B cell (primary cell): Measurements from ENCODE around the gene TMC6. TPM values are rescaled to one million over a fixed set of nuclear protein-coding genes. Genes with fewer than 3 reads are reported as not detected.

Source experiments
- ATAC-seq: fragments of 200-7000 bp; cut with Tn5 transposase; one replicate; pipeline ENCODE4 v1.10.0; 2021; ENCODE audit warnings: low read depth, mild to moderate bottlenecking, moderate number of reproducible peaks, moderate library complexity
- CTCF ChIA-PET: fragments of 350-600 bp; sonication (Branson Sonifier 250); formaldehyde crosslinking; loops from one replicate; lab custom pipeline; 2021; ENCODE audit warnings: antibody characterized with exemption, inconsistent platforms; lab: Charles Lee
- POLR2A ChIA-PET: fragments of 350-600 bp; sonication (Branson Sonifier 250); formaldehyde crosslinking; loops from one replicate; lab custom pipeline; 2021; ENCODE audit warnings: antibody characterized with exemption; lab: Charles Lee
- DNase-seq: peaks from one replicate; pipeline ENCODE4 v3.0.0; 2013
- H2AFZ ChIP-seq: 2 replicates; pipeline ENCODE4 v1.6.1; 2012; ENCODE audit warnings: mild to moderate bottlenecking, low read depth, low read length; ENCODE audit not compliant: insufficient read depth, poor library complexity, severe bottlenecking
- H3K27ac ChIP-seq, 2 donors: 1 replicate in 1 of 2; 2 replicates in 1 of 2; pipeline ENCODE4 v1.5.1; 2012 to 2013; ENCODE audit warnings: low read length in 2 of 2, mild to moderate bottlenecking in 2 of 2, moderate library complexity in 1 of 2
- H3K27me3 ChIP-seq, 4 experiments: fragments of 200-600 bp in 1 of 4; sonication (generic) in 1 of 4; replicated peaks in 1 of 4; 1 replicate in 2 of 4; 2 replicates in 2 of 4; pipeline versions ENCODE4 v1.6.1 to v1.7.0; 2013 to 2016; ENCODE audit warnings: low read length in 3 of 4, mild to moderate bottlenecking in 2 of 4, mixed read lengths in 1 of 4, moderate library complexity in 1 of 4; ENCODE audit not compliant: insufficient read depth in 4 of 4, control insufficient read depth in 3 of 4; ENCODE audit errors: control extremely low read depth in 1 of 4
- H3K36me3 ChIP-seq, 2 experiments: replicated peaks in 1 of 2; 1 replicate in 1 of 2; 2 replicates in 1 of 2; pipeline versions ENCODE4 v1.6.1 to v1.7.1; 2013; ENCODE audit warnings: low read length in 1 of 2; ENCODE audit not compliant: insufficient read depth in 2 of 2, control insufficient read depth in 1 of 2; ENCODE audit errors: control extremely low read depth in 1 of 2, extremely low read depth in 1 of 2
- H3K4me1 ChIP-seq, 2 donors: fragments of 200-600 bp in 1 of 2; sonication (generic) in 1 of 2; 1 replicate in 1 of 2; 2 replicates in 1 of 2; pipeline versions ENCODE4 v1.5.1 to v1.6.1; 2013 to 2017; ENCODE audit warnings: low read length in 2 of 2; ENCODE audit not compliant: control insufficient read depth in 2 of 2, insufficient read depth in 2 of 2
- H3K4me2 ChIP-seq: replicated peaks from 2 replicates; pipeline ENCODE3; 2012; ENCODE audit warnings: mild to moderate bottlenecking, low read depth, low read length; ENCODE audit not compliant: poor library complexity, severe bottlenecking
- H3K4me3 ChIP-seq, 5 experiments: fragments of 200-600 bp in 1 of 5; sonication (generic) in 1 of 5; 1 replicate in 3 of 5; 2 replicates in 2 of 5; pipeline versions ENCODE4 v1.5.1 to v1.7.0; 2011 to 2016; ENCODE audit warnings: low read length in 4 of 5, mild to moderate bottlenecking in 4 of 5, low read depth in 2 of 5, control low read depth in 1 of 5, moderate library complexity in 1 of 5; ENCODE audit not compliant: insufficient read depth in 1 of 5; ENCODE audit errors: control extremely low read depth in 1 of 5, extremely low read depth in 1 of 5
- H3K79me2 ChIP-seq: fragments of 200-600 bp; sonication (generic); one replicate; pipeline ENCODE4 v1.6.0; 2016; ENCODE audit warnings: low read length; ENCODE audit not compliant: control insufficient read depth, insufficient read depth
- H3K9ac ChIP-seq: fragments of 200-600 bp; sonication (generic); 2 replicates; pipeline ENCODE4 v1.6.1; 2017; ENCODE audit warnings: mild to moderate bottlenecking, low read length, moderate library complexity
- H3K9me3 ChIP-seq, 3 donors: one replicate each; pipeline versions ENCODE4 v1.6.1 to v1.7.1; 2013; ENCODE audit warnings: low read length in 2 of 3; ENCODE audit not compliant: control insufficient read depth in 2 of 3, insufficient read depth in 1 of 3; ENCODE audit errors: control extremely low read depth in 1 of 3
- H4K20me1 ChIP-seq: 2 replicates; pipeline ENCODE4 v1.6.0; 2012; ENCODE audit warnings: mild to moderate bottlenecking, low read length; ENCODE audit not compliant: insufficient read depth, control insufficient read depth, poor library complexity, severe bottlenecking
- H3K27ac Mint-ChIP-seq: one replicate; pipeline ENCODE4 v1.8.0; 2021; ENCODE audit warnings: mixed read lengths
- H3K27me3 Mint-ChIP-seq: one replicate; pipeline ENCODE4 v1.8.0; 2021; ENCODE audit warnings: mixed read lengths
- H3K4me1 Mint-ChIP-seq: one replicate; pipeline ENCODE4 v1.8.0; 2021; ENCODE audit warnings: mixed read lengths
- H3K4me3 Mint-ChIP-seq: one replicate; pipeline ENCODE4 v1.8.0; 2021; ENCODE audit warnings: mixed read lengths
- H3K9me3 Mint-ChIP-seq: one replicate; pipeline ENCODE4 v1.8.0; 2022; ENCODE audit warnings: mixed read lengths; ENCODE audit not compliant: insufficient read depth
- EZH2 ChIP-seq: IDR thresholded peaks from 2 replicates; pipeline ENCODE4 v1.6.1; 2012; ENCODE audit warnings: borderline replicate concordance, low read depth, mild to moderate bottlenecking, moderate library complexity, low read length; ENCODE audit not compliant: insufficient read depth, poor library complexity, severe bottlenecking
- WGBS: methylation state at CpG from one replicate; pipeline ENCODE4 v1.1.5; 2013; ENCODE audit warnings: missing lambda C conversion rate; ENCODE audit not compliant: insufficient coverage; 5-methylcytosine and 5-hydroxymethylcytosine counted together
- intact Hi-C: fragments of 100-400 bp; cut with micrococcal nuclease; formaldehyde crosslinking; loops from one replicate; pipeline ENCODE4 v1.10.0; 2022
- polyA plus RNA-seq: library from polyadenylated mRNA; depleted of rRNA; stranded (reverse); fragments of >200 nt; gene quantifications from 2 replicates; pipeline ENCODE4 v1.2.3, GENCODE V29; 2012
- total RNA-seq, 2 donors: library from RNA; stranded (reverse); fragments of 120-200 nt in 1 of 2; gene quantifications; 1 replicate in 1 of 2; 2 replicates in 1 of 2; pipeline versions ENCODE4 v1.2.3 to v1.2.4, GENCODE V29; 2013 to 2022
- TF ChIP-seq, protein P1 (sequence below): fragments of 200-600 bp; IDR thresholded peaks from one replicate; pipeline ENCODE4 v1.8.0; 2022; ENCODE audit warnings: antibody characterized with exemption, mild to moderate bottlenecking

TMC6 gene
- total and polyA plus RNA-seq, 2 donors (not counting 1 experiment from before 2014, with no cell fraction given), result 374 to 891 TPM

DNA sequence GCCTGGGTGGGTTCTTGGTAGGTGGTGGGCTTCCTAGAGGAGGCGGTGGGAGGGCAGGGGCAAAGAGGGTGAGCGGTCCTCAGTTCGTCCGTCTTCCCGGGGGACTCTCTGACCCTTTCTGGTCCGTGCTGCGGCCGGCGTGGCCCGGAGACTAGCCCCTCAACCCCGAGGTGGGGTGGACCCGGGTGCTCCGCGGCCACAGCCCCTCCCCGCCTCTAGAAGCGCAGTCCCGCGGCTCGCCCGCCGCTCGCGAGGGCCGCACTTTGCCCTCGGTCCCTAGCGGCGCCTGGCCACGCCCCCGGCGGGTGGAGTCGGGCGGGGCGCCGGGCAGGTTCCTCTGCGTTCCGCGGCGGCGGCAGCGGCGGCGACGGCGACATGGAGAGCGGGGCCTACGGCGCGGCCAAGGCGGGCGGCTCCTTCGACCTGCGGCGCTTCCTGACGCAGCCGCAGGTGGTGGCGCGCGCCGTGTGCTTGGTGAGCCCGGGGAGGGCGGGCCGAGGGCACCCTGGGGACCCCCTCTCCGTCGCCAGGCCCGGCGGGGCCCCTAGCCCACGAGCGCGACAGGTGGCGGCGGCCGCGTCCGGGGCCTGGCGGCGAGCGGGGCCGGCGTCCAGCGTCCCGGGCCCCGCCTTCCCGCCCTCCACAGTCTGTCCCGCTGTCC, 39.8 kb upstream of the TMC6 start, which contains the start of gene SYNGR2:
Gene SYNGR2 (plus strand): TSS at position 340 of the 661 bp plus-strand sequence. CDS start 36 bp downstream, at position 376.
- H3K4me1 Mint-ChIP-seq, result peaks cover 51% of the 10 kb centered on the region
- H3K27ac Mint-ChIP-seq, result peak within 1 kb of the TSS; percentile 90
- Histone ChIP-seq H3K27me3 (no peaks in the 10 kb centered on the region), H2AFZ (peak within 1 kb of the TSS; percentile 85), H4K20me1 (peaks cover 25% of the 10 kb centered on the region), H3K27ac (peak within 1 kb of the TSS; percentile 93 to 97), H3K4me3 (peak within 1 kb of the TSS; percentile 1 to 88 (median 74)), H3K79me2 (peaks cover 34% of the 10 kb centered on the region), H3K9me3 (no peaks in the 10 kb centered on the region), H3K36me3 (peaks cover 0 to 25% of the 10 kb centered on the region in 2 experiments), H3K9ac (peak within 1 kb of the TSS; percentile 90), H3K4me1 (peaks cover 46 to 58% of the 10 kb centered on the region in 2 donors), H3K4me2 (peak within 1 kb of the TSS; percentile 97)
- no peaks in the 10 kb centered on the region for H3K27me3 Mint-ChIP-seq
- CTCF ChIA-PET, result interaction anchor here (0.5 to 19.2 kb wide), 5 partner anchors 20 to 194 kb away, joined by 3 to 357 read pairs (median 5); partner anchors contain the start of genes TMC6 and TMC8
- intact Hi-C loops, result loop anchor here (1.0 to 2.0 kb wide), 4 partner anchors 13 to 36 kb away; partner anchors contain the start of genes AFMID and TK1
- DNase-seq (peak; percentile 91), ATAC-seq (peak; percentile 71)
- POLR2A ChIA-PET, result interaction anchor here (0.6 to 19.6 kb wide), 9 partner anchors 13 to 1028 kb away, joined by 3 to 432 read pairs (median 5); partner anchors contain the start of genes SEC14L1, TMC6 and TMC8
- peak within 1 kb of the TSS; percentile 83 for H3K4me3 Mint-ChIP-seq
- under 1% methylated on average over 84 of the region's 84 CpGs for WGBS
- TF ChIP-seq EZH2, result no peak
- TF ChIP-seq, protein P1, sequence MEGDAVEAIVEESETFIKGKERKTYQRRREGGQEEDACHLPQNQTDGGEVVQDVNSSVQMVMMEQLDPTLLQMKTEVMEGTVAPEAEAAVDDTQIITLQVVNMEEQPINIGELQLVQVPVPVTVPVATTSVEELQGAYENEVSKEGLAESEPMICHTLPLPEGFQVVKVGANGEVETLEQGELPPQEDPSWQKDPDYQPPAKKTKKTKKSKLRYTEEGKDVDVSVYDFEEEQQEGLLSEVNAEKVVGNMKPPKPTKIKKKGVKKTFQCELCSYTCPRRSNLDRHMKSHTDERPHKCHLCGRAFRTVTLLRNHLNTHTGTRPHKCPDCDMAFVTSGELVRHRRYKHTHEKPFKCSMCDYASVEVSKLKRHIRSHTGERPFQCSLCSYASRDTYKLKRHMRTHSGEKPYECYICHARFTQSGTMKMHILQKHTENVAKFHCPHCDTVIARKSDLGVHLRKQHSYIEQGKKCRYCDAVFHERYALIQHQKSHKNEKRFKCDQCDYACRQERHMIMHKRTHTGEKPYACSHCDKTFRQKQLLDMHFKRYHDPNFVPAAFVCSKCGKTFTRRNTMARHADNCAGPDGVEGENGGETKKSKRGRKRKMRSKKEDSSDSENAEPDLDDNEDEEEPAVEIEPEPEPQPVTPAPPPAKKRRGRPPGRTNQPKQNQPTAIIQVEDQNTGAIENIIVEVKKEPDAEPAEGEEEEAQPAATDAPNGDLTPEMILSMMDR, result no peak
- no peaks in the 10 kb centered on the region for H3K9me3 Mint-ChIP-seq

DNA sequence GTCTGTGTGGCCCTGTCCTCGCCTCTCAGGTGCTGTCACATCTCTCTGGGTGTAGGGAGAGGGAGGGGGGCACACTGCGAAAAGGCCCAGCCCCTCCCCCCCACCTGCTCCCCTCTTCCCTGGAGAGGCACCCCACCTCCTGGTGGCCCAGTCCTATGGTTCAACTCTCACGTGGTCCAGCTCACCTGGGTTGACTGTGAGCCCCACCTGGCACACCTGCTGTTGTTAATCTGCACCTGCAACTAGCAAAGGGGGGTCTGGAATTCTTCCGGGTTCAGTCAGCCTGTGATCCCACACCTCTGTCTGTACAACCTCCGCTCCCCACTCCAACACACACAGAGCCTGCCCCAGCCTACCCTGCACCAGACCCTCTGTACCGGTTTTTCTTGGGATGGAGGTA, 37.9 kb upstream of the TMC6 start:
- Mint-ChIP-seq H3K27ac (peak overlapping the region; percentile 20), H3K4me3 (peak overlapping the region; percentile 13)
- intact Hi-C loops, result no loop called here

More for the DNA sequence above, 37.9 kb upstream of the TMC6 start:
- Histone ChIP-seq H3K27me3 (no peaks in the 10 kb centered on the region), H4K20me1 (peaks cover 25% of the 10 kb centered on the region), H3K27ac (no peak overlapping the region), H3K9ac (no peak overlapping the region), H2AFZ (no peak overlapping the region), H3K9me3 (no peaks in the 10 kb centered on the region), H3K4me1 (peaks cover 27 to 38% of the 10 kb centered on the region in 2 donors), H3K79me2 (peaks cover 34% of the 10 kb centered on the region), H3K36me3 (peaks cover 0 to 7% of the 10 kb centered on the region in 2 experiments), H3K4me2 (no peak overlapping the region), H3K4me3 (no peak overlapping the region)
- H3K4me1 Mint-ChIP-seq, result peaks cover 33% of the 10 kb centered on the region
- ATAC-seq, result no peak
- no peaks in the 10 kb centered on the region for H3K27me3 Mint-ChIP-seq
- DNase-seq, result no peak
- POLR2A ChIA-PET, result interaction anchor here (0.6 to 19.6 kb wide), 5 partner anchors 8 to 592 kb away, joined by 3 to 432 read pairs (median 4); partner anchors contain the start of genes TMC6 and TMC8
- no peak for TF ChIP-seq EZH2
- TF ChIP-seq, protein P1, result no peak
- WGBS, result 14% methylated on average over 1 of the region's 6 CpGs
- H3K9me3 Mint-ChIP-seq, result no peaks in the 10 kb centered on the region
- CTCF ChIA-PET, result interaction anchor here (1.1 to 1.3 kb wide), 3 partner anchors 8 to 31 kb away, joined by 3 to 6 read pairs (median 5); no protein-coding TSS in a partner anchor
